Frontal cortex (tissue), 4 donors: ENCODE measurements around the gene BTBD2. TPM values are rescaled to one million over a fixed set of nuclear protein-coding genes. Genes with fewer than 3 reads are reported as not detected.

Experiments
- DNase-seq, 2 donors: peaks; one replicate each; pipeline ENCODE4 v3.0.0; 2012; ENCODE audit warnings: low spot score in 2 of 2
- FAIRE-seq: peaks from 2 replicates; lab custom pipeline; 2012; peaks lifted over from hg19 to GRCh38; lab: Jason Lieb, UNC
- total RNA-seq: library from RNA; depleted of rRNA; stranded (reverse); fragments of >200 nt; gene quantifications from one replicate; pipeline ENCODE4 v1.2.3, GENCODE V29; 2014
- donor health status: control.
- donor health status: control.
- donor health status: control.

BTBD2 gene
- total RNA-seq, 1 donor from 2014 or later: 41.2 TPM

DNA sequence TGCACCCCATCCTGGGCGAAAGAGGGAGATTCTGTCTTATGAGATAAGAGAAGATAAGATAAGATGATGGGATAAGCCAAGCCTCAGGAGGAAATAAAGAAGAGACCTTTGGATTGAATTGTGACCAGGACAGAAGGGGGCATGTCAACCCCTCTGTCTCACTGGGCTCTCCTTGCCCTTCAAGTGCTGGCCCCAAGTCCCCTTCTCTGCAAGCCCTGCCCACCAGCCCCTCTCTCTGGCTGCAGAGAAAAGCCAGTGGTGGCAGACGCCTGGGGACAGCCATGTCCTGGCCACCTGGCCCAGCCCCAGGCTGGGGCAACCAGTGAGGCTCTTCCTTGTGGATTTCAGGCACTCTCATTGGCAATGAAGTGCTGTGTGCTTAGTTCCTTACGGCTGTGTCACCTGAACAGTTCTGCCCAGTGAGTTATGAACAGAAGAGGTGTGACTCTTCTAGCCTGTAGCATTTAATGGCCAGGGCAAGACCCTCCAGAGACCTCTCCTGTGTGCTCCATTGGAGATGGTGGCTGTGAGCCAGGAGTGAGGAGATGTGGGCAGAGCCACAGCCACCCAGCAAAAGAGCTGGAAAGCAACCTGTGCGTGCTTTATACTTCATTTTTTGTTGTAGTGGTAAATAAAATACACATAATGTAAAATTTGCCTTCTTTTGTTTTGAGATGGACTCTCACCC is 6.1 kb upstream of the BTBD2 start:
- no peak for FAIRE-seq
- no peak for DNase-seq

DNA sequence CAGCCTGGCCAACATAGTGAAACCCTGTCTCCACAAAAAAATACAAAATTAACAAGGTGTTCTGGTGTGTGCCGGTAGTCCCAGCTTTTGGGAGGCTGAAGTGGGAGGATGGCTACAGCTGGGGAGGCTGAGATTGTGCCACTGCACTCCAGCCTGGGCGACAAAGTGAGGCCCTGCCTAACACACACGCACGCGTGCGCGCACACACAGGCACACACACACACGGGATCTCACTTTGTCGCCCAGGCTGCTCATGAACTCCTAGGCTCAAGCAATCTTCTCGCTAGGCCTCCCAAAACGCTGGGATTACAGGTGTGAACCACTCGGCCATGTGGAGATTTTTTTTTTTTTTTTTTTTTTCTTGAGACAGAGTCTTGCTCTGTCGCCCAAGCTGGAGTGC is 3.2 kb upstream of the BTBD2 start:
- FAIRE-seq: no peak
- DNase-seq: no peak

- FAIRE-seq: no peak
- DNase-seq: peak; percentile 76 to 79
Measured at GRCh38 chr19:2016041-2016807, 710 bp upstream of the BTBD2 start.

DNA sequence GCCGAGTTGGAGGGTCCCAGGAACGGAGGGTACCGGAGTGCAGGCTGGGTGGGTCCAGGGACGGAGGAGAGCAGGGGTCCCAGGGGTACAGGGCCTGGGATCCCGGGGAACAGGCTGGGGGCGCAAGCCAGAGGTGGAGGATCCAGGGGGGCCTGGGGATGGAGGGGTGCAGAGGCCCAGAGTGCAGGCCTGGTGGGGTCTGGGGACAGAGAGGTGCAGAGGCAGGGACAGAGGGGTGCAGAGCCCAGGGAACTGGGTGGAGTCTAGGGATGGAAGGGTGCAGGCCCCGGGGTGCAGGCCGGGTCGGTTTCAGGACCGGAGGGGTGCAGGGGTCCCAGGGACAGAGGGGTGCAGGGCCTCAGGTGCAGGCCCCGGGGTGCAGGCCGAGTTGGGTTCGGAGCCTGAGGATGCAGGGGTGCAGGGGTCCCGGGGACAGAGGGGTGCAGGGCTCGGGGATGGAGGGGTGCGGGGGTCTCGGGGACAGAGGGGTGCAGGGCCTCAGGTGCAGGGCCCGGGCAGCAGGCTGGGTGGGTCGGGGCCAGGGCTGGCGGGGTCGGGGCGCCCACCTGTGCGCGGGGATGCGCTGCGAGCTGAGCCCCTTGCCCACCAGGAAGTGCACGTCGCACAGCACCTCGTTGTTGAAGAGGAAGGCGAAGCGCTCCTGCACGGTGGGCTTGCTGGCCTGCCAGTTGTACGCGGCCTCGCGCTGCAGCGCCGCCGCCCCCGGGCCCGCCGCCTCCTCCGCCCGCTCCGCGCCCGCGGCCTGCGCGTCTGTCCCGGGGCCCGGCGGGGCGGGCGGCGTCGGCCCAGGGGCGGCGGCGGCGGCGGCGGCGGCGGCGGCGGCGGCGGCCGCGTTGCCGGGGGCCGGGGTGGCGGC is 545 bp downstream of the BTBD2 start:
- FAIRE-seq: no peak
- no peak for DNase-seq

DNA sequence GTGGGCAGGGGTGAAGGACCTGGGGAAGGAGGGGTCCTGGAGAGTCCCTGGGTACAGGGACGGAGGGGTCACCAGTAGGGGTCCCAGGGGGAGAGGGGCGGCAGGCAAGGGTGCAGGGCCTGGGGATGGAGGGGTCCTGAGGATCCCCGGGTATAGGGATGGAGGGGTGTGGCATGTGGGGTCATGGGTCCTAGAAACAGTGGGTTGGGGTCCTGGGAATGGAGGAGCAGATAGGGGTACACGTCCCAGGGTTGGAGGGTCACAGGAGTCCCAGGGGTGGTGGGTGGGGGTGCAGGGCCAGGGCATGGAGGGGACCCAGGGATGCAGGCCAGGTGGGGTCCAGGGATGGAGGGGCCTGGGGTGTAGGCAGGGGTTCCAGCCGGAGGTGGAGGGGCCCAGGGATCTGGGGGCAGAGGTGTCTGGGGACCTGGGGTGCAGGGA is 1.4 kb downstream of the BTBD2 start:
- FAIRE-seq: no peak

DNA sequence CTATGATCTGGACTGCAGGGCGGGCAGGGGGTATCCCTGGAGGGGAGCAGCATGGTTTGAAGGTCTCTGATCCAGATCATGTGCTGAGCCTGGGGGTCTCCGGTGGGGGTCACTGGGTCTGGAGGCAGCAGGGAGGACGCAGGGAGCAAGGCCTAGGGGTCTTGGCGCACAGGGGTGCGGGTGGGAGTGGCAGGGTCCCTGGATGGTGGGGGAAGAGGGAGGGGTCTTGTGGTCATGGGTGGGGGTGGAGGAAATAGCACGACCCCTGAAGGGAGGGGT is 1.9 kb downstream of the BTBD2 start:
- FAIRE-seq: no peak

More for the DNA sequence above, 1.4 kb downstream of the BTBD2 start:
- DNase-seq: no peak

DNA sequence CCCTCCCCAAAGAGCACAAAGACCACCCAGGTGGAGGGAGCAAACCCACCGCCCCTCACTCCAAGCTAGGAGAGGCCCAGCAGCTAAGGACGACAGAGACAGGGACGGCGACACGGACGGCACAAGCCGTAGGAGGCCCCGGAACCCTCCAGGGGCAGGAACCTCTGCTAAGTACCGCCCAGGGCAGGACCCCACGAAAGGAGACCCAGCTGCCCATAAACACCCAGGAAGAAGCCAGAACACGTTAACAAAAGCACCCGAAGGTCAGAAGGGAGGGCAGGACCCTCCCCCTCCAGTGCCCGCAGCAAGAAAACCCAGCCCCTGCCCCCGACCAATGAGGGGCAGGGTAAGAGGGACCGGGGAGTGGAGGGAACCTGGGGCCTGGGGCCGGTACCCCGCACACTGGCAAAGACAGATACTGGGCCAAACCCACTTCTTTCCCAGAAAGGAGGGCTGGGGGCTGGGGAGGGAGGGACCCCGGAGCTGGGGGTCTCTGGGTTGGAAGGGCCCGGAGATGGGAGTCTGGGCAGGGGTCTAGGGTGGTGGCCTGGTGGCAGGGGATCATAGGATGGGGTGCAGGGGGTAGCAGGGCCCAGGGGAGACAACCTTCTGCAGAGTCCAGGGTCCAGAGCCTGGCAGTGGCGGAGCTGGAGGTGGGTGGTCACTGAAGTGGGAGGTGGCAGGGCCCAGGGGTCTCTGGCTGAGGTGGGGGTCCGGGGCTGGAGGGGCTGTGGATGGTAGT is 2.4 kb downstream of the BTBD2 start:
- no peak for FAIRE-seq
- no peak for DNase-seq

More for the DNA sequence above, 1.9 kb downstream of the BTBD2 start:
- no peak for DNase-seq

DNA sequence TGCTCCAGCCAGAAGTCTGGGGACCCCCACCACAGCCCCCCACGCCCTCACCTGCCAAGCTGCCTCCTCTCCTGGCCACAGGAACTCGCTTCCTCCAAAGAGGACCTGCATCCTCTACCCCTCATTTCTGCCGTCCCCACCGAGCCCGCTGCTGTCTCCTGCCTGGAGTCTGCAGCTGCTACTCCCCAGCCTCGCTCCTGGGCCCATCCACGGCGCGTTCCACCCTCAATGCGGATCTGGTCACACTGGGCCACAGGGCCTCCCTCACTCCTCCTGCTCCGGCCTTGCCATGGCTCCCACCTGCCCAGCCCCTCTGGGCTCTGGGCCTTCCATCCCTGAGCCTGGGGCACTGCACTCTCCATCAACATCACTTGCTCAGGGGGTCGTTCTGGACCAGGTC is 4.3 kb downstream of the BTBD2 start:
- FAIRE-seq (no peak), DNase-seq (no peak)

GRCh38 chr19:2010135-2010668 is 5.3 kb downstream of the BTBD2 start:
- no peak for FAIRE-seq

DNA sequence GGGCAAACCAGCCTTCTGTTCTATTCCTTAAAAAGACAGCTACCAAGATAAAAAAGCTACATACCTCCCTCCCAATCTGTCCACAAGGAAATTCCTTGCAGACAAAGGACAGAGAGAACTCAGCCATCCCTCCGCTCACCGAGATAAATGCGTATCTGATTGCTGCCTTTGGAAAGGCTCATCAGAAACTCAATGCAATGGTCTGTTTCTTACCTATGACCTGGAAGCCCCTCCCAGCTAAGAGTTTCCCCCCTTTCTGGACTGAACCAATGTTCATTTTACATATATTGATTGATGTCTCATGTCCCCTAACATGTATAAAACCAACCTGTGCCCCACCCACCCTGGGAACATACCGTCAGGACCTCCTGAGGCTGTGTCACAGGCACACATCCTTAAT is 11.6 kb downstream of the BTBD2 start:
- FAIRE-seq: no peak
- no peak for DNase-seq

More at GRCh38 chr19:2010135-2010668, 5.3 kb downstream of the BTBD2 start:
- no peak for DNase-seq

DNA sequence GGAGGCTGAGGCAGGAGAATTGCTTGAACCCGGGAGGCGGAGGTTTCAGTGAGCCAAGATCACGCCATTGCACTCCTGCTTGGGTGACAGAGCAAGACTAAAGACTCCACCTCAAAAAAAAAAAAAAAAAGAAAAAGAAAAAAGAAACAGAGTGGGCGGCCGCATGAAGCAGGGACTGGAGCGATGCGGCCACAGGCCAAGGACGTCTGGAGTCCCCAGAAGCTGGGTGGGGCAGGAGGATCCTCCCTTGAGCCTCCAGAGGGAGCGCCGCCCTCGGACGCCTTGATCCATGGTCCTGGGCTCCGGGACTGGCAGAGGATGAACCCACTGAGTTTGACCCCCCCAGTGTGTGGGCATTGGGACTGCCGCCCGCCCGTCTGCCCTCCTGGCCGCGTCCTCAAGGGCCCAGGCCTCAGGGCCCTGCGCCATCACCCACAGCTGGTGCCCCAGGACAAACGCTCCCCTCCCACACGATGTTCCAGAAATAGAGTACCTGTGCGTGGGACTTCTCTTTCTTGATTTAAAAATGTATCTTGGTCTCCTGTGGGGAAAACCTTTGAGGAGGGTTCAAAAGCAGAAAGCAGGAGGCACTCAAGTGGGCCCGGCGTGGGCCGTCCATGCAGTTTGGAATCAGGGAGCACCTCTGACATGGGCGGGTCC is 15.5 kb downstream of the BTBD2 start:
- FAIRE-seq: no peak
- no peak for DNase-seq

- no peak for DNase-seq
- FAIRE-seq: no peak
Measured at GRCh38 chr19:1998712-1999708, 16.5 kb downstream of the BTBD2 start.

DNA sequence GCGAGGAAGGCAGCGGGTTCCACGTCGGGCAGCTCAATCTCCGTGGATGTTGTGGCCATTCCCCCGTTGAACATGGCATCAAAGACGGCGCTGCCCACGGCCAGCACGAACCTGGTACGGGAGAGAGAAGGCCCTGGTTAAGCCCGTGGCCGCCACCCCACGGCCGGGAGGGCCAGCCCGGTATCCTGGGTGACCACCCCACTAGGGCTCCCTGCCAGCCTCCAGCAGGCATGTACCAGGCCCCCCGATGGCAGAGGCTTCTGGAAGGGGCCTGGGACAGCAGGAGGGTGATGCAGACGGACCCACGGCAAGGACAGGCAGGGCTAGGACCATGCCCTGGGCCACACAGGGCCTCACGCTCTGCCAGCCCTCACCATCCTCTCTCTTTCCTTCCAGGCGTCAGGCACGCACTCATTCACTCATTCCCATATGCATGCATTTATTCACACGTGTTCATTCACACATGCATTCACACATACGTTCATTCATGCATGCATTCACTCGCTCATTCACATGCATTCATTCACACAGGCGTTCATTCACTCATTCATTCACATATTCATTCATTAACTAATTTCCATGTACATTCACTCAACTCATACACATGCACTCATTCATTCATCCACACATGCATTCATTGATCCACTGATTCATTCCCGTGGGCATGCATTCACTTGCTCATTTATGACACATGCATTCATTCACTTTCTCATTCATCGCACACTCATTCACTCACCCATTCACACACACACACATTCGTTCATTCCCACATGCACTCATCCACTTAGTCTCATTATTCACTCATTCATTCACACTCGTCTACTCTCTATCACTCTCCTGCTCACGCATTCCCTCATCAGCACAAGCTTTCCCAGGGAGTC is 17.9 kb downstream of the BTBD2 start:
- DNase-seq (no peak), FAIRE-seq (no peak)

GRCh38 chr19:1992759-1993260 is 22.7 kb downstream of the BTBD2 start:
- no peak for FAIRE-seq
- no peak for DNase-seq

DNA sequence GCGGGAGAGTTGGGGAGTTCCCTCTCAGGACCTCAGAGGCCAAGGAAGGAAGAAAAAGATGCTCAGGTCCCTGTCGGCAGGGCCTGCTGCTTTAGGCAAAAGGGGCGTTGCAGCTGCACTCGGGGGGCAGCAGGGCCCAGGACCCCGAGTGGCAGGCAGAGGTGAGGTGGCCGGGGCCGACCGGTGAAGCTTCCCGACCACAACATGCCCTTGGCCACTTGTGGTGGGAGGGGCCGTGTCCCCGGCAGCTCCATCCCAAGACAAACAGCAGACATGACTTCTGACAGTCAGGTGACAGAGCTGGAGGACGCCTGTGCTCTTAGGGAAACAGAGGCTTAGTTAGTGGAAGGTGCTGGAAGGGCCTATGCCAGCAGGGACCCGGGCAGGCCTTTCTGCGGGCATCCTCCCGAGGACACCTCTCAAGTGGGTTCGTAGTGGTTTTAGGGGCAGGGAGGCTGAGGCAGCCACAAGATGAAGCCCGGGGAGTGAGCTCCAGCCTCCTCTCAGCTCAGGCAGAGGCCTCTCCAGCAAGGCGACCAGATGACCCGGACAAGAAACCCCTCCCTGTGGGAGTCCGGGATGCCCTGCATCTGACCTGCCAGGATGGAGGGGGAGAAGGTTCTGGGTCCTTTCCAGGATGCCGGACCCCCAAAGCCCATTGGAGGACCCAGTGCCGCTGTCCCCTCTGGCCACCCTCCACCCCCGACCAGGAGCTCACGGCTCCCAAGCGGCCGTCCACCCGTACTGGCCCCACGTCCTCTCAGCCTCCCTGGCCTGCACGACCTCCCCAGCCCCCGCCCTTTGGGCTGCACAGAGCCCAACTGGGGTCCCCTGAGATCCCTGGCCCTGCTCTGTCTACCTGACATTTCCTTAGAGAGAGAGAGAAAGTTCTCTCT is 24.2 kb downstream of the BTBD2 start:
- DNase-seq: no peak
- no peak for FAIRE-seq
